PC-9 (cell line): ENCODE results near the gene ERGIC1.

Source experiments
- EZH2 ChIP-seq: fragments of 200-600 bp; sonication (generic); IDR thresholded peaks from 2 replicates; pipeline ENCODE4 v1.8.0; 2017; ENCODE audit warnings: antibody characterized with exemption, low read depth
- TF ChIP-seq, protein P1 (sequence below): fragments of 200-600 bp; sonication (generic); conservative IDR thresholded peaks from 2 replicates; pipeline ENCODE4 v1.6.1; 2017; ENCODE audit warnings: mixed run types, antibody characterized with exemption, mild to moderate bottlenecking, moderate library complexity

DNA sequence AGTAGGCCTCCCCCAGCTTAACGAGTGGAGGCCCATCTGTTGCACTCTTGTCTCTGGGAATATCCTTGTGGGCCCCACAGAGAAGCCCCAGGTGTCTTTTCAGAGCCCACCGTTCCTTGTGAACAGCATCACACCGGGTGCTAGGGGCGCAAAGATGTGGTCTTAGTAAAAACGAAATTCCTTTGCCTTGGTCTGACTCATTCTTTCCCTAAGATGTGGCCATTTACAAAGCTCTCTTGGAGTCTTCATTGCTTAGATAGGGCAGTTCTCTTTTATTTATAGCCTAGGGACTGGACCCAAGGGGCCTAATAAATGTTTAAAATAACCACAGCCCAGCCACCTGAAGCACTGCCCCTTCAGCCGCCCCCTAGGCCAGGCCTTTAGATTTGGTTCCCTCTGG, 72.4 kb downstream of the ERGIC1 start:
- no peak for TF ChIP-seq EZH2
- TF ChIP-seq, protein P1, sequence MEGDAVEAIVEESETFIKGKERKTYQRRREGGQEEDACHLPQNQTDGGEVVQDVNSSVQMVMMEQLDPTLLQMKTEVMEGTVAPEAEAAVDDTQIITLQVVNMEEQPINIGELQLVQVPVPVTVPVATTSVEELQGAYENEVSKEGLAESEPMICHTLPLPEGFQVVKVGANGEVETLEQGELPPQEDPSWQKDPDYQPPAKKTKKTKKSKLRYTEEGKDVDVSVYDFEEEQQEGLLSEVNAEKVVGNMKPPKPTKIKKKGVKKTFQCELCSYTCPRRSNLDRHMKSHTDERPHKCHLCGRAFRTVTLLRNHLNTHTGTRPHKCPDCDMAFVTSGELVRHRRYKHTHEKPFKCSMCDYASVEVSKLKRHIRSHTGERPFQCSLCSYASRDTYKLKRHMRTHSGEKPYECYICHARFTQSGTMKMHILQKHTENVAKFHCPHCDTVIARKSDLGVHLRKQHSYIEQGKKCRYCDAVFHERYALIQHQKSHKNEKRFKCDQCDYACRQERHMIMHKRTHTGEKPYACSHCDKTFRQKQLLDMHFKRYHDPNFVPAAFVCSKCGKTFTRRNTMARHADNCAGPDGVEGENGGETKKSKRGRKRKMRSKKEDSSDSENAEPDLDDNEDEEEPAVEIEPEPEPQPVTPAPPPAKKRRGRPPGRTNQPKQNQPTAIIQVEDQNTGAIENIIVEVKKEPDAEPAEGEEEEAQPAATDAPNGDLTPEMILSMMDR, result no peak
